Measurements from ENCODE around the gene SULT1A3.
A peak's percentile ranks its signal among the peaks of the same experiment; 100 is the strongest.
"Not testable (repeated sequence)": the region's sequence is repeated elsewhere in the genome, so short reads cannot be mapped to it uniquely, and the experiment has no call there.

The SULT1A3 gene

DNA sequence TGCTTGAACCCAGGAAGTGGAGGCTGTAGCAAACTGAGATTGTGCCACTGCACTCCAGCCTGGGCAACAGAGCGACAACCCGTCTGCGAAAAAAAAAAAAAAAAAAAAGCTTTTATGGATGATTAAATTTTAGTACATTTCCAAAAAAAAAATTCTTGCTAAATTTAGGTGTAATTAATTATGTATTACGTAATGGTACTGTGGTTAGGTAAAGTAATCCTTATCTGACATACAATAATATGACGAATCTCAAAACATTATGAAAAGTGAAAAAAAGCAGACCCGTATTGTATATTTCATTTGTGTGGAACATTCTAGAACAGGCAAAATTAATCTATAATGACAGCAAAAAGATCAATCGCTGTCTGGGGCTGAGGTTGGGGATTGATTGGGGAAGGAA is 26.0 kb upstream of the SULT1A3 start:
- DNase-seq (ENCODE audit: extremely low read depth, low read depth), result no peak
- no peak overlapping the region for H3K4me3 ChIP-seq (replicated peaks; ENCODE audit: low read depth, low read length)
- TF ChIP-seq, protein P1, sequence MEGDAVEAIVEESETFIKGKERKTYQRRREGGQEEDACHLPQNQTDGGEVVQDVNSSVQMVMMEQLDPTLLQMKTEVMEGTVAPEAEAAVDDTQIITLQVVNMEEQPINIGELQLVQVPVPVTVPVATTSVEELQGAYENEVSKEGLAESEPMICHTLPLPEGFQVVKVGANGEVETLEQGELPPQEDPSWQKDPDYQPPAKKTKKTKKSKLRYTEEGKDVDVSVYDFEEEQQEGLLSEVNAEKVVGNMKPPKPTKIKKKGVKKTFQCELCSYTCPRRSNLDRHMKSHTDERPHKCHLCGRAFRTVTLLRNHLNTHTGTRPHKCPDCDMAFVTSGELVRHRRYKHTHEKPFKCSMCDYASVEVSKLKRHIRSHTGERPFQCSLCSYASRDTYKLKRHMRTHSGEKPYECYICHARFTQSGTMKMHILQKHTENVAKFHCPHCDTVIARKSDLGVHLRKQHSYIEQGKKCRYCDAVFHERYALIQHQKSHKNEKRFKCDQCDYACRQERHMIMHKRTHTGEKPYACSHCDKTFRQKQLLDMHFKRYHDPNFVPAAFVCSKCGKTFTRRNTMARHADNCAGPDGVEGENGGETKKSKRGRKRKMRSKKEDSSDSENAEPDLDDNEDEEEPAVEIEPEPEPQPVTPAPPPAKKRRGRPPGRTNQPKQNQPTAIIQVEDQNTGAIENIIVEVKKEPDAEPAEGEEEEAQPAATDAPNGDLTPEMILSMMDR (IDR thresholded peaks at IDR 0.05; ENCODE audit: low read depth, low read length, missing control alignments), result no peak

DNA sequence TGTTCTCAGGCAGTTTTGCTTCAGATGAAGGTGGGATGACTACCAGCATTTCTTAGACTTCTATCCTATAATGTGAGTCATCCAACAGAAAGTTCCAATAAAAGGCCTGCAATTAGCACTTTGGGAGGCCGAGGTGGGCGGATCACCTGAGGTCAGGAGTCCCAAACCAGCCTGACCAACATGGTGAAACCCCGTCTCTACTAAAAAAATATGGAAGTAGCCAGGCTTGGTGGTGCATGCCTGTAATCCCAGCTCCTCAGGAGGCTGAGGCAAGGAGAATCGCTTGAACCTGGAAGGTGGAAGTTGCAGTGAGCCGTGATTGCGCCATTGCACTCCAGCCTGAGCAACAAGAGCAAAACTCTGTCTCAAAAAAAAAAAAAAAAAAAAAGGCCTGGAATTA is 22.2 kb upstream of the SULT1A3 start:
- DNase-seq (ENCODE audit: extremely low read depth, low read depth); H3K4me3 ChIP-seq (replicated peaks; ENCODE audit: low read depth, low read length): not testable (repeated sequence)

DNA sequence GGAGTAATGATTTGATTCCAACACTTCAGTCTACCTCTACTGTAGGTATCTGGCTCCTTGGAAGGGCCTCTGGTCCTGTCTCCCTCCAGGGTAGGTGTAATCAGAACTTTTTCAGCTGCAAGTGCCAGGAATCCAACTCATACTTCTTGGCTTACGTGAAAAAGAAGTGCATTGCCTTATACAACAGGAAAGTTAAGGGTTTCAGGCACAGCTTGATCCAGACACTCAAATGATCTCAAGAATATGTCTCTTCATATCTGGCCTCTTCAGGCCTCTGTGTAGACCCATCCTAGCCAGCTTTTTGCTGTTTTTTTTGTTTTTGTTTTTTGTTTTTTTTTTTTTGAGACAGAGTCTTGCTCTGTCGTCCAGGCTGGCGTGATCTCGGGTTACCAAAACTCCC is 19.9 kb upstream of the SULT1A3 start:
- no peak for DNase-seq (ENCODE audit: extremely low read depth, low read depth)
- TF ChIP-seq, protein P1 (IDR thresholded peaks at IDR 0.05; ENCODE audit: low read depth, low read length, missing control alignments), result no peak
- H3K4me3 ChIP-seq (replicated peaks; ENCODE audit: low read depth, low read length), result no peak overlapping the region

DNA sequence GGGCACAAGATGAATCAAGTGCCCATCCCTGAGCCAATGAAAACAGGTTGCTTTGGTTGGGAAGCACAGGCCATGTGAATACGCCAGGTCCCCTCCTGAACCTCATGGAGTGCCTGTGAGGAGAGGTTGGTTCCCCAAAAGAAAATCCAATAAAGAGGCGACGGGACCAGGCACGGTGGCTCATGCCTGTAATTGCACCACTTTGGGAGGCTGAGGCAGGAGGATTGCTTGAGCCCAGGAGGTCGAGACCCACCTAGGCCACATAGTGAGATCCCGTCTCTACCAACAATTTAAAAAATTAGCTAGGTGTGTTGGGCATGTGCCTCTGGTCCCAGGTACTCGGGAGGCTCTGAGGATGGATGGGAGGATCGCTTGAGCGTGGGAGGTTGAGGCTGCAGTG is 19.1 kb upstream of the SULT1A3 start:
- DNase-seq (ENCODE audit: extremely low read depth, low read depth), result no peak
- TF ChIP-seq, protein P1 (IDR thresholded peaks at IDR 0.05; ENCODE audit: low read depth, low read length, missing control alignments), result no peak
- no peak overlapping the region for H3K4me3 ChIP-seq (replicated peaks; ENCODE audit: low read depth, low read length)

DNA sequence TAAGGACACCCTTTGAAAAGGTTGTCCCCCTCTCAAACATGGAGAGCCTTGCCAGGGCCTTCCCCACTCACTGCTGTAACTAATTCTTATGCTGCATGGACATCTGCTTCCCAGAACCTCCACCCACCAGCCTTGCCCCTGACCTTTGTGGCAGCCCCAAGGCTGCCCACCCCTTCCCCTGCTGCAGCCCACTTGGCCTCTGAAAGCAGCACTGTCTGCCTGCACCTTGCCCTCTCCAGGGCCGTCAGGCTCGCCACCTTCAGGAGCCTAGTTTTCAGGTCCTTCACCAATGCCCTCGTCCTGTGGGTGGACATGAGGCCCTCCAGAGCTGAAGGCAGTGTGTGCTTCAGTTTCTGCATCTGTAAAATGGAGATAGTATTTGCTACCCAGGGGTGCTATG is 18.3 kb upstream of the SULT1A3 start:
- DNase-seq (ENCODE audit: extremely low read depth, low read depth), result no peak
- H3K4me3 ChIP-seq (replicated peaks; ENCODE audit: low read depth, low read length), result no peak overlapping the region
- TF ChIP-seq, protein P1 (IDR thresholded peaks at IDR 0.05; ENCODE audit: low read depth, low read length, missing control alignments), result no peak

DNA sequence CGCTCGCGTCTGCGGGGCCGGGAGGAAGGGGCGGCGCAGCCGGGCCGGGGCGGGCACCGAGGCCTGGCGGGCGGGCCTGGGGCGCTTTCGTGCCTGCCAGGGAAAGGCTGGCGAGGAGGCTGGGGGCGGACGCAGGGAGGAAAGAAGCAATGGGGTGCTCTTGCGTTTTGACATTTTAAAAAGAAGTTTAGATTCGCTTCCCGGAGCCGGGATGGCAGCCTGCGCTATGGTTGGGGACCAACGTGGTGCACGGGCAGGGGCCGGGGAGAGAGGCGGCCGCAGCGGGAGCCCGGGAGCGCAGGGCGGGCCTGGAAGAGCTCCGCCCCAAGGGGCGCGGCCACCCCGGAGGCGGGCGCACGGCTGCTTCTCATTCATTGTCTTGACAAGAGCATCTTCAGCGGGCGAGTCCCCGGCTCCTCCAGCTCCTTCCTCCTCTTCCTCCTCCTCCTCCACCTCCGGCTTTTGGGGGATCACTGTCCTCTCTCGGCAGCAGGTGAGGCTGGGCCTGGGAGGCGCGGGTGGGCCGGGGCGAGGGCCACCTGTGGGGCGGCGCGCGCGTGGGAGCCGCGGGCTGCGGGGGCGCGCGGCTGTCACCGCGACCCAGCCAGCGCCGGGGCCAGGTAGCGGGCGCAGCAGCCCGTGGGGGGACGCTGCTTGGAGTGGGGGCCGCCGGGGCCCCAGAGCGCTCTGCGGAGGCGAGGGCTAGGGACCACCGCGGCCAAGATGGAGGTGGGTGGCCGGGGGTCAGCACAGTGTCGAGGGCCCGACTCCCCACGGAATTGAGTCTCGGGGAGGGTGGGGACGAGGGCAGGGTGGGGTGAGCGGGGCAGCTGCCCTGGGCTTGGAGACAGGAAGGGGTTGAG is 15.6 kb upstream of the SULT1A3 start, which contains the start of gene CORO1A:
Gene CORO1A (plus strand): TSS at position 370 of the 863 bp plus-strand sequence. CDS start 1,608 bp downstream, outside the sequence.
- peak within 1 kb of the TSS; percentile 41 for H3K4me3 ChIP-seq (replicated peaks; ENCODE audit: low read depth, low read length)
- TF ChIP-seq, protein P1 (IDR thresholded peaks at IDR 0.05; ENCODE audit: low read depth, low read length, missing control alignments), result no peak
- DNase-seq (ENCODE audit: extremely low read depth, low read depth), result no peak

DNA sequence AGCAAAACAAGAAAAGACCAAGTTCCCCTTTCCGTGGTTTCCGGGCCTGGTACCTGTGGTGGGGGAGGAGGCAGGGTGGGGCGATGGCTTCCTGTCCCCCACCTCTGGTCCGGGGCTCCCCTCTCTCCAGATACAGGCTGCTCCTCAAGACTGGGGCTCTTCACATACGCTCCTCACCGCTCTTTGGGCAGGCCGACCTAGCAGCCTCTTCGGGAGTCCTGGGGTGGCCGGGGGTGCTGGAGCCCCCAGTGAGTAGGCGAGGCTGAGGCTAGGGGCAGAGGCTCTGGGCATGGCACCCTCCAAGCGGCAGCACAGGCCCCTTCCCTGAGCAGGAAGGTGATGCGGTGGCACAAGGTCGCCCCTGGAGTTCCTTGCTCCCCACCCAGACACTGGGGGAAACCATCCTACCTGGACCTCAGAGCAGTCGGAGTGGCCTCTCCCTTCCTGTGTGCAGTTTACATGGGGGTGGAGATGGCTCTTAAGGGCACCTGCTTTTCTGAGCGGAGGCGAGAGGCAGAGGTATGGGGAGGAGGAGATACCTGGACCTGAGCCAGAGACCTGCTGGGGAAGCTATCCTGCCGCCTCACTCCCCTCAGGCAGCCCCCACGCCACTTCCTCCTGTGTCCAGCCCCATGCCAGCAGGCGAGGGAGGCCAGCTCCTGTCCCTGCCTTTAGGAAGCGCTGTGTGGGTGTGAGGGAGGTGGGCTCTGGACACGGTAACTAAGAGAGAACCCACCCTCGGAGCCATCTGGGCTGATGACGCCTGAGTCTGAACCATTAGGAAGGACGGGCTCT is 14.8 kb upstream of the SULT1A3 start:
- TF ChIP-seq, protein P1 (IDR thresholded peaks at IDR 0.05; ENCODE audit: low read depth, low read length, missing control alignments), result no peak
- DNase-seq (ENCODE audit: extremely low read depth, low read depth), result no peak
- peak overlapping the region; percentile 41 for H3K4me3 ChIP-seq (replicated peaks; ENCODE audit: low read depth, low read length)

Data from HFF-Myc (cell line).